Astrocyte (in vitro differentiated cells and primary cell): ENCODE results near the gene FXYD5. TPM values are rescaled to one million over a fixed set of nuclear protein-coding genes. Genes with fewer than 3 reads are reported as not detected.

Experiments used
- DNase-seq: peaks from one replicate; pipeline ENCODE4 v3.0.0-alpha.2; 2010; ENCODE audit warnings: low read depth
- FAIRE-seq: peaks from 2 replicates; lab custom pipeline; 2011; peaks lifted over from hg19 to GRCh38; lab: Jason Lieb, UNC
- H2AFZ ChIP-seq: 2 replicates; pipeline ENCODE4 v1.6.0; 2012; ENCODE audit warnings: low read depth, low read length, inconsistent platforms
- H3K27ac ChIP-seq: 2 replicates; pipeline ENCODE4 v1.5.1; 2011; ENCODE audit warnings: low read depth, low read length, inconsistent platforms
- H3K27me3 ChIP-seq: 2 replicates; pipeline ENCODE4 v1.6.0; 2011; ENCODE audit warnings: low read length, inconsistent platforms; ENCODE audit not compliant: insufficient read depth
- H3K36me3 ChIP-seq: 2 replicates; pipeline ENCODE4 v1.5.1; 2011; ENCODE audit warnings: low read length, inconsistent platforms; ENCODE audit not compliant: insufficient read depth
- H3K4me1 ChIP-seq: 2 replicates; pipeline ENCODE4 v1.5.1; 2011; ENCODE audit warnings: low read length, inconsistent platforms; ENCODE audit not compliant: insufficient read depth
- H3K4me2 ChIP-seq: 2 replicates; pipeline ENCODE4 v1.6.0; 2012; ENCODE audit warnings: low read length, inconsistent platforms
- H3K4me3 ChIP-seq: 2 replicates; pipeline ENCODE4 v1.5.1; 2011; ENCODE audit warnings: low read depth, mild to moderate bottlenecking, low read length, inconsistent platforms; ENCODE audit not compliant: insufficient read depth
- H3K79me2 ChIP-seq: 2 replicates; pipeline ENCODE4 v1.6.0; 2012; ENCODE audit warnings: mild to moderate bottlenecking, low read length, inconsistent platforms; ENCODE audit not compliant: insufficient read depth
- H3K9ac ChIP-seq: 2 replicates; pipeline ENCODE4 v1.6.0; 2012; ENCODE audit warnings: mild to moderate bottlenecking, low read length, inconsistent platforms
- H3K9me3 ChIP-seq: 2 replicates; pipeline ENCODE4 v1.5.1; 2012; ENCODE audit warnings: low read depth, mild to moderate bottlenecking, low read length, inconsistent platforms; ENCODE audit not compliant: insufficient read depth
- H4K20me1 ChIP-seq: 2 replicates; pipeline ENCODE4 v1.6.0; 2012; ENCODE audit warnings: low read length, inconsistent platforms; ENCODE audit not compliant: insufficient read depth
- H3K27ac Mint-ChIP-seq: one replicate; pipeline ENCODE4 v1.8.0; 2021; ENCODE audit warnings: mild to moderate bottlenecking, mixed read lengths; ENCODE audit not compliant: unreplicated experiment
- H3K27me3 Mint-ChIP-seq: one replicate; pipeline ENCODE4 v1.8.0; 2021; ENCODE audit warnings: low read depth, mixed read lengths; ENCODE audit not compliant: unreplicated experiment
- H3K36me3 Mint-ChIP-seq: one replicate; pipeline ENCODE4 v1.8.0; 2021; ENCODE audit warnings: low read depth, mixed read lengths; ENCODE audit not compliant: unreplicated experiment
- H3K4me1 Mint-ChIP-seq: one replicate; pipeline ENCODE4 v1.8.0; 2021; ENCODE audit warnings: low read depth, mixed read lengths; ENCODE audit not compliant: unreplicated experiment
- H3K4me3 Mint-ChIP-seq: one replicate; pipeline ENCODE4 v1.8.0; 2021; ENCODE audit warnings: mild to moderate bottlenecking, moderate library complexity, mixed read lengths; ENCODE audit not compliant: unreplicated experiment
- H3K9me3 Mint-ChIP-seq: one replicate; pipeline ENCODE4 v1.8.0; 2021; ENCODE audit warnings: mild to moderate bottlenecking, mixed read lengths; ENCODE audit not compliant: unreplicated experiment
- EZH2 ChIP-seq: IDR thresholded peaks from 2 replicates; pipeline ENCODE4 v1.6.1; 2012; ENCODE audit warnings: mild to moderate bottlenecking, low read length, inconsistent platforms; ENCODE audit not compliant: insufficient read depth
- total RNA-seq: library from RNA; stranded (reverse); gene quantifications from 2 replicates; pipeline ENCODE4 v1.2.1, GENCODE V29; 2021
- TF ChIP-seq, protein P1 (sequence below): IDR thresholded peaks from 2 replicates; pipeline ENCODE4 v1.5.1; 2011; ENCODE audit warnings: low read depth, mild to moderate bottlenecking, inconsistent platforms, low read length, moderate library complexity; ENCODE audit not compliant: insufficient read depth

Gene FXYD5
- total RNA-seq, 1 donor from 2014 or later = 108 TPM

GRCh38 chr19:35130761-35131720 is 23.5 kb upstream of the FXYD5 start:
- Histone ChIP-seq H3K79me2 (no peaks in the 10 kb centered on the region), H3K4me3 (no peak overlapping the region), H2AFZ (no peak overlapping the region), H3K36me3 (no peaks in the 10 kb centered on the region), H3K4me1 (no peaks in the 10 kb centered on the region), H4K20me1 (no peaks in the 10 kb centered on the region), H3K9ac (no peak overlapping the region), H3K9me3 (no peaks in the 10 kb centered on the region), H3K27me3 (peaks cover 6% of the 10 kb centered on the region), H3K4me2 (no peak overlapping the region), H3K27ac (no peak overlapping the region)
- FAIRE-seq (no peak), DNase-seq (no peak)
- Mint-ChIP-seq H3K36me3 (no peaks in the 10 kb centered on the region), H3K4me1 (peaks cover 2% of the 10 kb centered on the region), H3K4me3 (no peak overlapping the region), H3K9me3 (peaks cover 8% of the 10 kb centered on the region), H3K27me3 (peaks cover 28% of the 10 kb centered on the region), H3K27ac (no peak overlapping the region)
- TF ChIP-seq, protein P1, sequence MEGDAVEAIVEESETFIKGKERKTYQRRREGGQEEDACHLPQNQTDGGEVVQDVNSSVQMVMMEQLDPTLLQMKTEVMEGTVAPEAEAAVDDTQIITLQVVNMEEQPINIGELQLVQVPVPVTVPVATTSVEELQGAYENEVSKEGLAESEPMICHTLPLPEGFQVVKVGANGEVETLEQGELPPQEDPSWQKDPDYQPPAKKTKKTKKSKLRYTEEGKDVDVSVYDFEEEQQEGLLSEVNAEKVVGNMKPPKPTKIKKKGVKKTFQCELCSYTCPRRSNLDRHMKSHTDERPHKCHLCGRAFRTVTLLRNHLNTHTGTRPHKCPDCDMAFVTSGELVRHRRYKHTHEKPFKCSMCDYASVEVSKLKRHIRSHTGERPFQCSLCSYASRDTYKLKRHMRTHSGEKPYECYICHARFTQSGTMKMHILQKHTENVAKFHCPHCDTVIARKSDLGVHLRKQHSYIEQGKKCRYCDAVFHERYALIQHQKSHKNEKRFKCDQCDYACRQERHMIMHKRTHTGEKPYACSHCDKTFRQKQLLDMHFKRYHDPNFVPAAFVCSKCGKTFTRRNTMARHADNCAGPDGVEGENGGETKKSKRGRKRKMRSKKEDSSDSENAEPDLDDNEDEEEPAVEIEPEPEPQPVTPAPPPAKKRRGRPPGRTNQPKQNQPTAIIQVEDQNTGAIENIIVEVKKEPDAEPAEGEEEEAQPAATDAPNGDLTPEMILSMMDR = no peak
- no peak for TF ChIP-seq EZH2

GRCh38 chr19:35132254-35132653 is 22.3 kb upstream of the FXYD5 start:
- Histone ChIP-seq H3K9ac (no peak overlapping the region), H2AFZ (no peak overlapping the region), H3K27me3 (peaks cover 9% of the 10 kb centered on the region), H3K79me2 (no peaks in the 10 kb centered on the region), H3K36me3 (no peaks in the 10 kb centered on the region), H3K4me1 (no peaks in the 10 kb centered on the region), H3K27ac (no peak overlapping the region), H3K9me3 (no peaks in the 10 kb centered on the region), H4K20me1 (no peaks in the 10 kb centered on the region), H3K4me2 (no peak overlapping the region), H3K4me3 (no peak overlapping the region)
- no peak for DNase-seq
- TF ChIP-seq, protein P1 = no peak
- no peak for TF ChIP-seq EZH2
- Mint-ChIP-seq H3K9me3 (peaks cover 8% of the 10 kb centered on the region), H3K27ac (no peak overlapping the region), H3K36me3 (no peaks in the 10 kb centered on the region), H3K4me1 (peaks cover 2% of the 10 kb centered on the region), H3K27me3 (peaks cover 28% of the 10 kb centered on the region), H3K4me3 (no peak overlapping the region)
- FAIRE-seq = no peak

DNA sequence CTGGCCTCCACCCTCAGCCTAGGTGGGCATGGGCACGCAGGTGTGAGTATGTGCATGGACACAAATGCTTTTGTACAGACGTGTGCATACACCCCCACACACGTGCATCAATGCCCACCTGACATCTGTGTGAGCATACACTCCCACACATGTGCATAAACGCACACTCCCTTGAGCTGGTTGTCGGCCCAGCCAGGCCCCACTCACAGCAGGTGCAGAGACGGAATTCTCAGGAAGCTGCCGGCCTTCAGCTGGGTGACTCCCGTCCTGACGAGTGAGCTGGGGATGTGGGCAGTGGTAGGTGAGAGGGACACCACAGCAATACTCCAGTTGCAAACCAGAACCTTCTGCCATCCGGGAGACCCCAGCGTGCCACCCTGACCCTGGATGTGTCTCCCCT is 20.7 kb upstream of the FXYD5 start:
- DNase-seq (no peak), FAIRE-seq (no peak)
- Histone ChIP-seq H3K4me2 (no peak overlapping the region), H3K4me3 (no peak overlapping the region), H3K9me3 (no peaks in the 10 kb centered on the region), H3K27me3 (peaks cover 5% of the 10 kb centered on the region), H3K79me2 (no peaks in the 10 kb centered on the region), H2AFZ (no peak overlapping the region), H3K27ac (no peak overlapping the region), H3K36me3 (no peaks in the 10 kb centered on the region), H4K20me1 (no peaks in the 10 kb centered on the region), H3K9ac (no peak overlapping the region), H3K4me1 (no peaks in the 10 kb centered on the region)
- H3K4me1 Mint-ChIP-seq = peaks cover 7% of the 10 kb centered on the region
- no peak for TF ChIP-seq EZH2
- TF ChIP-seq, protein P1 = no peak
- H3K9me3 Mint-ChIP-seq = peaks cover 8% of the 10 kb centered on the region
- H3K27me3 Mint-ChIP-seq = peaks cover 24% of the 10 kb centered on the region
- H3K4me3 Mint-ChIP-seq = no peak overlapping the region
- no peak overlapping the region for H3K27ac Mint-ChIP-seq
- H3K36me3 Mint-ChIP-seq = no peaks in the 10 kb centered on the region
